ENCODE data around the gene IPP.

GRCh38 chr1:45687014-45687753, 63.3 kb downstream of the IPP start:
- TF ChIP-seq CTCF (IDR thresholded peaks at IDR 0.05) (no peak), POLR2A (IDR thresholded peaks at IDR 0.05) (peak; percentile 91)
